PFSK-1 (cell line): ENCODE results near the gene OTUD3.

Experiments
- FOXP2 ChIP-seq: optimal IDR thresholded peaks from 2 replicates; pipeline ENCODE3; 2011; ENCODE audit warnings: borderline replicate concordance, control low read depth, inconsistent platforms; ENCODE audit not compliant: insufficient read depth; ENCODE audit errors: extremely low read length, extremely low read depth
- POLR2AphosphoS5 ChIP-seq: IDR thresholded peaks from 2 replicates; pipeline ENCODE4 v1.6.1; 2012; ENCODE audit warnings: low read depth, mild to moderate bottlenecking, control low read depth, low read length, moderate library complexity
- REST ChIP-seq, 2 experiments: IDR thresholded peaks; 2 replicates each; pipeline versions ENCODE4 v1.6.1 to v1.8.0; 2011 to 2012; ENCODE audit warnings: low read depth in 2 of 2, low read length in 2 of 2, control low read depth in 1 of 2, inconsistent platforms in 1 of 2, mild to moderate bottlenecking in 1 of 2, moderate library complexity in 1 of 2; ENCODE audit not compliant: insufficient read depth in 1 of 2
- SIN3A ChIP-seq: IDR thresholded peaks from 2 replicates; pipeline ENCODE4 v1.6.1; 2012; ENCODE audit warnings: mild to moderate bottlenecking, low read length, moderate library complexity, borderline replicate concordance; ENCODE audit not compliant: insufficient read depth
- TAF1 ChIP-seq: IDR thresholded peaks from 2 replicates; pipeline ENCODE4 v1.6.1; 2012; ENCODE audit warnings: low read length, control low read depth, borderline replicate concordance; ENCODE audit not compliant: insufficient read depth

OTUD3 gene

GRCh38 chr1:19960591-19960990 is 78.4 kb downstream of the OTUD3 start:
- TF ChIP-seq TAF1: no peak
- no peak for TF ChIP-seq POLR2AphosphoS5
- TF ChIP-seq REST (IDR thresholded peaks at IDR 0.05; ENCODE audit: insufficient read depth in 1 of 2, low read depth in 2 of 2, low read length in 2 of 2): no peak
- TF ChIP-seq SIN3A: no peak
- no peak for TF ChIP-seq FOXP2
